WTC11 (cell line): ENCODE data around the gene KIRREL3. TPM values are rescaled to one million over a fixed set of nuclear protein-coding genes. Genes with fewer than 3 reads are reported as not detected.

ENCODE experiments used
- ATAC-seq: fragments of 200-7000 bp; cut with Tn5 transposase; 2 replicates; pipeline ENCODE4 v1.10.0; 2021; ENCODE audit warnings: mild to moderate bottlenecking, moderate library complexity
- CTCF ChIA-PET: fragments of 300-600 bp; sonication (Branson Sonifier 250); formaldehyde crosslinking; loops from one replicate; lab custom pipeline; 2021; ENCODE audit warnings: antibody characterized with exemption; lab: Charles Lee
- POLR2A ChIA-PET: fragments of 350-600 bp; sonication (Branson Sonifier 250); formaldehyde crosslinking; loops from one replicate; lab custom pipeline; 2021; ENCODE audit warnings: antibody characterized with exemption; lab: Charles Lee
- DNase-seq: peaks from one replicate; pipeline ENCODE4 v3.0.0; 2021; ENCODE audit warnings: low spot score
- H3K27ac Mint-ChIP-seq: 2 replicates; pipeline ENCODE4 v1.8.0; 2021; ENCODE audit warnings: mixed read lengths
- H3K27me3 Mint-ChIP-seq: 2 replicates; pipeline ENCODE4 v1.8.0; 2021; ENCODE audit warnings: low read depth, mild to moderate bottlenecking, moderate library complexity, mixed read lengths
- H3K36me3 Mint-ChIP-seq: 2 replicates; pipeline ENCODE4 v1.8.0; 2021; ENCODE audit warnings: mixed read lengths
- H3K4me1 Mint-ChIP-seq: 2 replicates; pipeline ENCODE4 v1.8.0; 2022; ENCODE audit warnings: mixed read lengths
- H3K4me3 Mint-ChIP-seq: 2 replicates; pipeline ENCODE4 v1.8.0; 2021; ENCODE audit warnings: mild to moderate bottlenecking, moderate library complexity, mixed read lengths
- H3K9me3 Mint-ChIP-seq: 2 replicates; pipeline ENCODE4 v1.8.0; 2021; ENCODE audit warnings: mixed read lengths
- CREB1 ChIP-seq: sonication (generic); formaldehyde crosslinking; IDR thresholded peaks from 2 replicates; pipeline ENCODE4 v1.8.0; 2023; ENCODE audit warnings: mild to moderate bottlenecking, missing genetic modification reagents
- CREM ChIP-seq: sonication (generic); formaldehyde crosslinking; IDR thresholded peaks from 2 replicates; pipeline ENCODE4 v1.8.1; 2022; ENCODE audit warnings: mild to moderate bottlenecking, missing genetic modification reagents, moderate library complexity
- FOXP4 ChIP-seq: sonication (generic); formaldehyde crosslinking; IDR thresholded peaks from 2 replicates; pipeline ENCODE4 v1.8.0; 2022; ENCODE audit warnings: mild to moderate bottlenecking, missing genetic modification reagents
- HMGA2 ChIP-seq: fragments of 250-450 bp; sonication (Bioruptor Pico); IDR thresholded peaks from 2 replicates; pipeline ENCODE4 v1.4.0; 2021; ENCODE audit warnings: mild to moderate bottlenecking, moderate library complexity
- JAZF1 ChIP-seq: fragments of 250-450 bp; sonication (Bioruptor Pico); IDR thresholded peaks from 2 replicates; pipeline ENCODE4 v1.9.0; 2021; ENCODE audit warnings: moderate library complexity, mild to moderate bottlenecking, inconsistent platforms
- MXD4 ChIP-seq: fragments of 250-450 bp; sonication (Bioruptor Pico); IDR thresholded peaks from 2 replicates; pipeline ENCODE4 v1.8.0; 2021; ENCODE audit warnings: mild to moderate bottlenecking, moderate library complexity, borderline replicate concordance
- MYBL2 ChIP-seq: sonication (generic); formaldehyde crosslinking; IDR thresholded peaks from 2 replicates; pipeline ENCODE4 v1.8.1; 2023; ENCODE audit warnings: mild to moderate bottlenecking, moderate library complexity, missing genetic modification reagents
- NR1H2 ChIP-seq: sonication (generic); formaldehyde crosslinking; IDR thresholded peaks from 2 replicates; pipeline ENCODE4 v1.9.0; 2021; ENCODE audit warnings: mild to moderate bottlenecking, moderate library complexity, missing genetic modification reagents
- NR3C1 ChIP-seq: sonication (generic); formaldehyde crosslinking; conservative IDR thresholded peaks from 2 replicates; pipeline ENCODE4 v1.8.1; 2023; ENCODE audit warnings: low read depth, mild to moderate bottlenecking, missing genetic modification reagents
- OVOL2 ChIP-seq: fragments of 250-450 bp; sonication (Bioruptor Pico); IDR thresholded peaks from 2 replicates; pipeline ENCODE4 v1.9.0; 2021; ENCODE audit warnings: mild to moderate bottlenecking, borderline replicate concordance
- STAT6 ChIP-seq: sonication (generic); formaldehyde crosslinking; conservative IDR thresholded peaks from 2 replicates; pipeline ENCODE4 v1.8.1; 2023; ENCODE audit warnings: mild to moderate bottlenecking, low read depth, missing genetic modification reagents, moderate library complexity
- TCF7 ChIP-seq: sonication (generic); formaldehyde crosslinking; IDR thresholded peaks from 2 replicates; pipeline ENCODE4 v1.8.0; 2022; ENCODE audit warnings: mild to moderate bottlenecking, low read depth, missing genetic modification reagents, moderate library complexity
- ZNF281 ChIP-seq: sonication (generic); formaldehyde crosslinking; IDR thresholded peaks from 2 replicates; pipeline ENCODE4 v1.8.0; 2023; ENCODE audit warnings: mild to moderate bottlenecking, missing genetic modification reagents
- ZNF317 ChIP-seq: sonication (generic); formaldehyde crosslinking; IDR thresholded peaks from 2 replicates; pipeline ENCODE4 v1.8.1; 2023; ENCODE audit warnings: low read depth, mild to moderate bottlenecking, moderate library complexity, missing genetic modification reagents, borderline replicate concordance
- ZNF425 ChIP-seq: fragments of 250-450 bp; sonication (Bioruptor Pico); conservative IDR thresholded peaks from 2 replicates; pipeline ENCODE4 v1.9.0; 2021; ENCODE audit warnings: mild to moderate bottlenecking
- ZNF532 ChIP-seq: fragments of 250-450 bp; sonication (Bioruptor Pico); IDR thresholded peaks from 2 replicates; pipeline ENCODE4 v1.9.0; 2021; ENCODE audit warnings: mild to moderate bottlenecking, borderline replicate concordance
- ZNF671 ChIP-seq: fragments of 250-450 bp; sonication (Bioruptor Pico); IDR thresholded peaks from 2 replicates; pipeline ENCODE4 v1.8.0; 2021; ENCODE audit warnings: mild to moderate bottlenecking
- ZSCAN18 ChIP-seq: fragments of 250-450 bp; sonication (Bioruptor Pico); IDR thresholded peaks from 2 replicates; pipeline ENCODE4 v2.1.2; 2022; ENCODE audit warnings: mild to moderate bottlenecking, moderate library complexity
- total RNA-seq: library from RNA; stranded (reverse); gene quantifications from 3 replicates; pipeline ENCODE4 v1.2.3, GENCODE V29; 2021

KIRREL3 gene
- total RNA-seq, 1 experiment from 2014 or later: 0.59 TPM

- ATAC-seq (no peak), DNase-seq (no peak)
- Mint-ChIP-seq H3K4me3 (no peak overlapping the region), H3K36me3 (no peaks in the 10 kb centered on the region), H3K27ac (no peak overlapping the region), H3K4me1 (peaks cover 21% of the 10 kb centered on the region), H3K9me3 (no peaks in the 10 kb centered on the region), H3K27me3 (no peaks in the 10 kb centered on the region)
- ChIA-PET CTCF (interaction anchor here (1.1 kb wide), 1 partner anchor 214 kb away, joined by 3 read pairs; no protein-coding TSS in a partner anchor), POLR2A (no interaction called here)
- no peak for TF ChIP-seq NR3C1 (CRISPR knock-in tag)
- no peak for TF ChIP-seq ZNF532
- no peak for TF ChIP-seq HMGA2 (CRISPR knock-in tag)
- TF ChIP-seq CREM (CRISPR knock-in tag): no peak
- TF ChIP-seq OVOL2 (CRISPR knock-in tag): no peak
- TF ChIP-seq MYBL2 (CRISPR knock-in tag): no peak
- TF ChIP-seq ZNF281 (CRISPR knock-in tag): no peak
- TF ChIP-seq ZNF671 (CRISPR knock-in tag): no peak
- TF ChIP-seq NR1H2 (CRISPR knock-in tag): no peak
- TF ChIP-seq STAT6 (CRISPR knock-in tag): no peak
- TF ChIP-seq ZNF317 (CRISPR knock-in tag): no peak
- no peak for TF ChIP-seq ZNF425 (CRISPR knock-in tag)
- no peak for TF ChIP-seq MXD4 (CRISPR knock-in tag)
- no peak for TF ChIP-seq ZSCAN18
- no peak for TF ChIP-seq CREB1
- no peak for TF ChIP-seq FOXP4 (CRISPR knock-in tag)
- TF ChIP-seq TCF7 (CRISPR knock-in tag): no peak
- TF ChIP-seq JAZF1 (CRISPR knock-in tag): no peak
Measured at GRCh38 chr11:126776119-126776518, 224.5 kb downstream of the KIRREL3 start.
